Activated naive CD8-positive, alpha-beta T cell treated with anti-CD3 and anti-CD28 coated beads for 36 hours (primary cell): ENCODE results near the gene PIK3C2B. TPM values are rescaled to one million over a fixed set of nuclear protein-coding genes. Genes with fewer than 3 reads are reported as not detected.

ENCODE experiments used
- DNase-seq: peaks from one replicate; pipeline ENCODE4 v3.0.0; 2021
- H3K27ac Mint-ChIP-seq: one replicate; pipeline ENCODE4 v1.8.0; 2022; ENCODE audit warnings: mild to moderate bottlenecking, moderate library complexity, mixed read lengths
- H3K27me3 Mint-ChIP-seq: one replicate; pipeline ENCODE4 v1.8.0; 2022; ENCODE audit warnings: mild to moderate bottlenecking, mixed read lengths
- H3K36me3 Mint-ChIP-seq: one replicate; pipeline ENCODE4 v1.8.0; 2021; ENCODE audit warnings: mild to moderate bottlenecking, mixed read lengths
- H3K4me1 Mint-ChIP-seq: one replicate; pipeline ENCODE4 v1.8.0; 2021; ENCODE audit warnings: mixed read lengths
- H3K4me3 Mint-ChIP-seq: one replicate; pipeline ENCODE4 v1.8.0; 2022; ENCODE audit warnings: mild to moderate bottlenecking, moderate library complexity, mixed read lengths
- H3K9me3 Mint-ChIP-seq: one replicate; pipeline ENCODE4 v1.8.0; 2022; ENCODE audit warnings: mixed read lengths
- total RNA-seq, 2 experiments: library from RNA; stranded (reverse); gene quantifications; one replicate each; pipeline ENCODE4 v1.2.3, GENCODE V29; 2021

Gene PIK3C2B
- total RNA-seq, 2 experiments from 2014 or later = 21.3 to 21.5 TPM

DNA sequence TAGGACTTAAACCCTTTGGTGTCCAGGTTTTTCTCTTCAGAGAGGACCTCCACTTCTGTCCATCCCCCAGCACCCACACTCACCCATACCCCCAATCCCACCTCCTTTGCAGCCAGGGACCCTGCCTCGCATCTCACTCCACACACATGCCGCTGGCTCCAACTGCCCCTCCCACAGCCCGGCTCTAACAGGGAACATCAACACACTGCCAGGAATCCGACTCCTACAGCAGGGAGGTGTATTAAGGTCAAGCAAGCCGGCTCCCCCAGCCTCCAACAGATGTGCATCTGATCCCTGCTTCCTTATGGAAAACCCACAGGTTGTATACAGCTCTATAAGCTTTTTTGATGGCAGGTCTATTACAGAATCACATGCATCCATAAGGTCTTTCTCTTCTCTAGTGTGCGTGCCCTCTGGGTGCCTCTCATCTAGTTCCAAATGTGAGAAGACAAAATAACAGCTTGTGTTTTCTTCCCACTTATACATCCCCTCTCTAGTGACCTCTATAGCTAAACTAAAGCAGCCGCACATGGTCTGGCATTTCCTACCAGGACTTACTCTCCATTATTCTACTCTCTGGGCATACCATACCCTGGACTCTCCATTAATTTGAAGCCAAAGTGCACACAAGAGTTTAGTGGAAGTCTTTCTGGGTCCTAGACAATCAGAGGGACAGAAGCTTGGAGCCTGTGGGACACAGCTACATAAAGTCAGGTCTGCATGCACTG lies 16.3 kb downstream of the PIK3C2B start:
- H3K27ac Mint-ChIP-seq = peak overlapping the region; percentile 11
- no peaks in the 10 kb centered on the region for H3K36me3 Mint-ChIP-seq
- no peaks in the 10 kb centered on the region for H3K27me3 Mint-ChIP-seq
- H3K4me3 Mint-ChIP-seq = no peak overlapping the region
- H3K4me1 Mint-ChIP-seq = peaks cover 54% of the 10 kb centered on the region
- H3K9me3 Mint-ChIP-seq = no peaks in the 10 kb centered on the region
- no peak for DNase-seq

DNA sequence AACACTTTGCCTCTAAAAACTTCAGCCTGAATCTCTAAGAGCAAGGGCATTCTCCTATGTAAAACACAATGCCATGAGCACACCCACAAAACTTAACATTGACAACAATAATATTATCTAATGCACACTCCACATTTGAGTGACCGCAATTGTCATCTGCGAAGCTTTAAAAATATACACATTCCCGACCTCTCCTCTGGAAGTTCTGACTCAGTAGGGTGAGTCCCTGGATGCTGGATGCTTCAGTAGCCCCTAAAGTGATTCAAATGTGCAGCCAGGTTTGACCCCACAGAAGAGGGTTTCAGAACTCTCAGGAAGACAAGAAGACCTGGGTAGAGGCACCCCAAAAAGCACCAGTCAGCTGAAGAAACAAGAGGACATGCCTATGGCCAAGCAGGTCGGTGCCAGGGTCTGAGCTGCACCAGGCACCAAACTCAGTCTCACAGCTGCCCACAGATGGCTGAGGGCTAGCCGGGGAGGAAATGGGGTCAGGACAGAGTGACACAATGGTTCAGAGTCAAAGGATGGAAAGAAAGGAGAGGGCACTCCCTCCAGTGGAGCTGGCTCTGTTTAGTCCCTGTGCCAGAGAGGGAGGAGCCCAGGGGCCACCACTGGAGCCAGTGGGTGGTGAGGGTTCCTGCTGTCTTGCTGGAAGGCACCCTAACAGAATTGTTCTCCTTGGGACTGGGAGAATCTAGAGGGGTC lies 17.4 kb downstream of the PIK3C2B start:
- DNase-seq = no peak
- H3K4me3 Mint-ChIP-seq = no peak overlapping the region
- H3K9me3 Mint-ChIP-seq = no peaks in the 10 kb centered on the region
- H3K27me3 Mint-ChIP-seq = no peaks in the 10 kb centered on the region
- H3K27ac Mint-ChIP-seq = no peak overlapping the region
- H3K4me1 Mint-ChIP-seq = peaks cover 54% of the 10 kb centered on the region
- no peaks in the 10 kb centered on the region for H3K36me3 Mint-ChIP-seq

DNA sequence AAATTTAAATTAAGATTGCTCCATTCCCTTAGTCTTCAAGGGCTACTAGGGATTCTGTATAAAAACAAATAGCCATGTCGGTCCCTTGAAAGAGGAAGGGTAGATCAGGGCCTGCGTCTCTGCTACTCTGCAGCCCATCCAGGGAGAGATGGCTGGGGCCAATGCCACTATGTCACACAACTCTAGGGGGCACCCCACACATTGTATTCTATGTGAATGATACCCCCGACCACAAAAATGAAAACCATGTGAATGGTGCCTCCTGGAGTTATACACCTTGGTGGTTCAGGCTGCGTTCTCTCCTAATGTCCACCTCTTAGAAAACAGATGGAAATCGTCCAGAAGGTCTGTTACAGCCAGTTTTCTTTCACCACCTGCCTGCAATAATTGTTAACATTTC lies 18.0 kb downstream of the PIK3C2B start:
- Mint-ChIP-seq H3K4me3 (no peak overlapping the region), H3K27me3 (no peaks in the 10 kb centered on the region), H3K27ac (no peak overlapping the region), H3K36me3 (no peaks in the 10 kb centered on the region), H3K4me1 (peaks cover 52% of the 10 kb centered on the region), H3K9me3 (no peaks in the 10 kb centered on the region)
- no peak for DNase-seq

GRCh38 chr1:204475656-204476432 lies 18.8 kb downstream of the PIK3C2B start:
- no peaks in the 10 kb centered on the region for H3K36me3 Mint-ChIP-seq
- DNase-seq = no peak
- no peaks in the 10 kb centered on the region for H3K9me3 Mint-ChIP-seq
- H3K27me3 Mint-ChIP-seq = no peaks in the 10 kb centered on the region
- H3K4me1 Mint-ChIP-seq = peaks cover 45% of the 10 kb centered on the region
- H3K4me3 Mint-ChIP-seq = no peak overlapping the region
- no peak overlapping the region for H3K27ac Mint-ChIP-seq

- Mint-ChIP-seq H3K27me3 (no peaks in the 10 kb centered on the region), H3K4me3 (no peak overlapping the region), H3K9me3 (no peaks in the 10 kb centered on the region), H3K27ac (no peak overlapping the region), H3K36me3 (peaks cover 6% of the 10 kb centered on the region), H3K4me1 (peaks cover 26% of the 10 kb centered on the region)
- DNase-seq = no peak
These were observed 21.1 kb downstream of the PIK3C2B start for GRCh38 chr1:204473400-204473965.

DNA sequence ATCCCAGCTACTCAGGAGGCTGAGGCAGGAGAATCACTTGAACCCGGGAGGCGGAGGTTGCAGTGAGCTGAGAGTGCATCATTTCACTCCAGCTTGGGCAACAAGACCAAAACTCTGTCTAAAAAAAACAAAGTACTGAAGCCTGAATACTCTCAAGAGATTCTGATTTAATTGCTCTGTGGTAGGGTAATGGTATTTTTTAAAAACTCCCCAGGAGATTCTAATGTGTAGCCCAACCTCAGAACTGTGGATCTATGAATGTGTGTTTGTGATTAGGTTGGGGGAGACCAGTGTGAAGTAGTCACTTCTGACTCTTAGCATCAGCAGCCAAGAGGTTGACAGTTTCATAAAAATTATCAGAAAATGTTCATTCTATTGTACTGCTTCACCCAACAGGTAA lies 21.9 kb downstream of the PIK3C2B start:
- DNase-seq = no peak
- Mint-ChIP-seq H3K36me3 (peaks cover 6% of the 10 kb centered on the region), H3K9me3 (no peaks in the 10 kb centered on the region), H3K27ac (no peak overlapping the region), H3K4me3 (no peak overlapping the region), H3K4me1 (peaks cover 17% of the 10 kb centered on the region), H3K27me3 (no peaks in the 10 kb centered on the region)

- Mint-ChIP-seq H3K4me3 (no peak overlapping the region), H3K4me1 (peaks cover 11% of the 10 kb centered on the region), H3K27me3 (no peaks in the 10 kb centered on the region), H3K36me3 (peaks cover 6% of the 10 kb centered on the region), H3K9me3 (no peaks in the 10 kb centered on the region), H3K27ac (no peak overlapping the region)
- no peak for DNase-seq
These were observed 22.9 kb downstream of the PIK3C2B start for GRCh38 chr1:204471687-204472086.

DNA sequence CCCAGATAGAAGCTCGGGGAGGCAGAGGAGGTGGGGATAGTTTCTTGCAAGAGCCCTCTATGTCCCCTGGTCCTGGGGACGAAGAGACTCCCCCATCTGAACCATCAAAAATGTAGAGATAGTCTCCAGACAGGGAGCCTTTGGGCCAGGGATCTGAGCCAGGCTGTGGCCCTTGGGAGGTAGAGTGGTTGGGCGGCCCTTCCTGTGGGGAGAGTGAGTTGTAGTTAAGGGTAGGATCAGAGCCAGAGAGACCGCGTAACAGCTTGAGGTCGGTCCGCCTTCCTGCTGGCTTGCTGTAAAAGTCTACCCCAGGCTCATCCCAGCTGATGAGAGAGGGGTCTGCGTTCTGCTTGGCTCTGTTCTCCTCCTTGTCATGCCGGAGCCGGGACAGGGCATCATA lies 25.3 kb downstream of the PIK3C2B start:
- Mint-ChIP-seq H3K27me3 (no peaks in the 10 kb centered on the region), H3K9me3 (no peaks in the 10 kb centered on the region), H3K27ac (no peak overlapping the region), H3K36me3 (peaks cover 7% of the 10 kb centered on the region), H3K4me3 (no peak overlapping the region), H3K4me1 (peaks cover 17% of the 10 kb centered on the region)
- DNase-seq = no peak

DNA sequence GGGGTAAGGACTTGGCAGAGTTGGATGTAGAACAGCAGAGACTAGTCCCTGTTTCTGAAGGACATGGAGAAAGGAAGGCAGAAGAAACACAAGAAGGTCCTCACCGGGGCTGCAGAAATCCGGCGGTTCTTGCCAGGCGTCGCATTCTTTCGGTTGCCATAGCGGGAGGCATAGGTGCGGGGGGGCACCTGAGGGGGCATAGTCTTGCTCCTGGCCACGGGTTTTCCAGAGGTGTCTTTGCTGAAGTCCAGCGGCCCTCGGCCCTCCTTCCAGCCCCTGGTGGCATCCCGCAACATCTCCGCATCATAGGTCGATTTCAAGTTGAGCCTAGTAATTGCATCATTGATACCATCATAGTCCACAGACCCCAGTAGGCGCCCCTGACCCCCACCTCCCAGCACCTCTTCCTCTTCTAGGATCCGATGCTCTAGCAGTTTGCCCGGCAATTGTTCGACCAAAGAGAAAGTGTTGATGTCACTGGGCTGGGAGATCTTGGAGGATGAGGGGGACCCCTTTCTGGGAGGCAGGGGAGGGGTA lies 25.8 kb downstream of the PIK3C2B start:
- no peak overlapping the region for H3K4me3 Mint-ChIP-seq
- DNase-seq = no peak
- H3K27me3 Mint-ChIP-seq = no peaks in the 10 kb centered on the region
- peaks cover 22% of the 10 kb centered on the region for H3K4me1 Mint-ChIP-seq
- no peak overlapping the region for H3K27ac Mint-ChIP-seq
- H3K36me3 Mint-ChIP-seq = peaks cover 7% of the 10 kb centered on the region
- H3K9me3 Mint-ChIP-seq = no peaks in the 10 kb centered on the region

DNA sequence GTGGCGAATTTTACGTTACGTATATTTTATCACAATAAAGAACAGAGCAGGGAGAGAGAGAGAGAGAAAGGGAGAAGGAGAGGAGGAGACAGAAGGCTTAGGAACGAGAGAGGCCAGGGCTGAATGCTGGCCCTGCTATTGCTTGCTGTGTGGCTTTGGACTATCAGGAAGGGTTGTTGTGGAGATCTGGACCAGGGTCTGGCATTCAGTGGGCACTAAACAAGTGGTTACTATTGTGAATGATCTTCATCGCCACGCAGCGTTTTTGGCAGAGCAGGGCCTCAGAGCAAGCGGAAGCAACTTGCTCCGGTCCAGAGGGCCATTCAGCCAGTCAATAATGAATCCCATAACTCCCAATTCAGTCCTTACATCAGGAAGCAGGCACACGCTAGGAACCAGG lies 26.4 kb downstream of the PIK3C2B start:
- Mint-ChIP-seq H3K36me3 (peaks cover 7% of the 10 kb centered on the region), H3K9me3 (no peaks in the 10 kb centered on the region), H3K4me1 (peaks cover 28% of the 10 kb centered on the region), H3K27me3 (no peaks in the 10 kb centered on the region), H3K4me3 (no peak overlapping the region), H3K27ac (no peak overlapping the region)
- no peak for DNase-seq

- H3K27me3 Mint-ChIP-seq = no peaks in the 10 kb centered on the region
- H3K4me3 Mint-ChIP-seq = no peak overlapping the region
- H3K36me3 Mint-ChIP-seq = peaks cover 7% of the 10 kb centered on the region
- no peak overlapping the region for H3K27ac Mint-ChIP-seq
- peaks cover 42% of the 10 kb centered on the region for H3K4me1 Mint-ChIP-seq
- no peaks in the 10 kb centered on the region for H3K9me3 Mint-ChIP-seq
- DNase-seq = no peak
These were observed 27.9 kb downstream of the PIK3C2B start for GRCh38 chr1:204466416-204467405.

GRCh38 chr1:204465546-204466415 lies 28.8 kb downstream of the PIK3C2B start:
- no peak for DNase-seq
- Mint-ChIP-seq H3K36me3 (peaks cover 12% of the 10 kb centered on the region), H3K27me3 (no peaks in the 10 kb centered on the region), H3K4me3 (no peak overlapping the region), H3K9me3 (no peaks in the 10 kb centered on the region), H3K4me1 (peaks cover 51% of the 10 kb centered on the region), H3K27ac (peak overlapping the region; percentile 22)

DNA sequence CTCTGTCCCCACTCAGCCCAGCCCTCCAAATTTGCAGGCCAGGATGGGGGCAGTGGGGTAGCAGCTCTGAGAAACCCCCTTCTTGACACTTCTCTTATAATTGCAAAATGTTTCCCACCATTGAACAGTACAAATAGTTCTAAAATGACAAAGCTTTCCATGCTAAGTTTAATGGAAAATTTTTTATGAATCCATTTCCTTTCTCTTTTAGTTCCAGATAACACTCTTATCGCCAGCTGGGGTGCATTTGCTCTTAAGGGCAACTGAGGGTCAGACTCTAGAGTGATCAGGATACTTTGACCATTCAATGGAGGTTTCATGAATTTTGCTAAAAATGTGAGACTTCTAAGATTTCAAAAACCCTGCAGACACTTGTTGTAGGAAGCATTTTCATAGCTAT lies 29.9 kb downstream of the PIK3C2B start:
- Mint-ChIP-seq H3K27ac (peak overlapping the region; percentile 90), H3K36me3 (peaks cover 11% of the 10 kb centered on the region), H3K4me1 (peaks cover 52% of the 10 kb centered on the region), H3K27me3 (no peaks in the 10 kb centered on the region), H3K4me3 (no peak overlapping the region), H3K9me3 (no peaks in the 10 kb centered on the region)
- DNase-seq = no peak
